Bronchial smooth muscle cell (primary cell): Measurements from ENCODE around the gene MAPK10. TPM values are rescaled to one million over a fixed set of nuclear protein-coding genes. Genes with fewer than 3 reads are reported as not detected.

ENCODE experiments used
- total RNA-seq: library from RNA; depleted of rRNA; stranded (reverse); fragments of >200 nt; gene quantifications from 2 replicates; pipeline ENCODE4 v1.2.1, GENCODE V29; 2014

MAPK10 gene
- total RNA-seq, result 39.9 and 77.8 TPM in 2 replicates

DNA sequence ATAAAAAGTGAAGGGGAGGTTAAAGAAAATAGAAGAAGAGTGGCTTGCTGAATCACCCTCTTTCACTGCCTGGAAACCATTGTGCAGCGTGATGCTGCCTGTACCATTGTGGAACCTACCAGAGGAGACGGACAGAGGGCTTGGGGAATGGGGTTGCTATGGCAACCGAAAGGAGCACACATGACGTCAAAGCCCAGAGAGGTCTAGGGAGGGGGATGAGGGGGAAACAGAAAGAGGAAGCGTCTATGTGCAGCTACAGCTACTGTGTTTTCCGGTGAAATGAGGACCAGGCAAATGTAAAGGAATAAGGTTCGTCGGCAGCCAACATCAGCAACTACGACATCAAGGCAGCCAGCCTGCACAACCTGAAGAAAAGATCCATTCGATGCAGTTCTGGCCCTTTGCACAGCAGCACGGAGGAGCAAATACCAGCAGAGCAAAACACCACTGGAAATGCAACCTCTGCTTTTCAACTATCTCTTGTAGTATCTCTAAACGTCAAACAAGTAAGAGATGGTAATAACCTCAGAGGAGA, at the start of gene MAPK10:
Gene MAPK10, minus strand, starts transcription at position 110 of the 535 bp plus-strand sequence.

Other genes starting within 250 kb of the MAPK10 start
- gene PTPN13, start 234.3 kb upstream of the MAPK10 start, total RNA-seq, result 46.8 and 64.7 TPM in 2 replicates